SK-N-MC (cell line): Measurements from ENCODE around the gene TMEM242.

Experiments
- EZH2 ChIP-seq: fragments of 200-600 bp; sonication (generic); IDR thresholded peaks from one replicate; pipeline ENCODE4 v1.6.1; 2017; ENCODE audit warnings: antibody characterized with exemption
- FOXP2 ChIP-seq: optimal IDR thresholded peaks from 2 replicates; pipeline ENCODE3; 2011; ENCODE audit warnings: mild to moderate bottlenecking, moderate library complexity; ENCODE audit not compliant: insufficient read depth; ENCODE audit errors: extremely low read length, control extremely low read depth
- POLR2AphosphoS5 ChIP-seq: IDR thresholded peaks from 2 replicates; pipeline ENCODE4 v1.6.1; 2012; ENCODE audit warnings: mild to moderate bottlenecking, low read depth, low read length, borderline replicate concordance

- TF ChIP-seq POLR2AphosphoS5: no peak
- TF ChIP-seq EZH2: no peak
- no peak for TF ChIP-seq FOXP2
Measured at GRCh38 chr6:157307661-157308060, 15.7 kb downstream of the TMEM242 start.
